NCI-H526 treated with DMSO at 0.1 percent for 48 hours (cell line): ENCODE data around the gene HYI.
A peak's percentile ranks its signal among the peaks of the same experiment; 100 is the strongest.
"Not testable (repeated sequence)": the region's sequence is repeated elsewhere in the genome, so short reads cannot be mapped to it uniquely, and the experiment has no call there.

Source experiments
- DNase-seq: peaks from one replicate; lab custom pipeline; 2025; lab: John Stamatoyannopoulos, UW

HYI gene

GRCh38 chr1:43464681-43465504, 11.2 kb upstream of the HYI start:
- DNase-seq: no peak

DNA sequence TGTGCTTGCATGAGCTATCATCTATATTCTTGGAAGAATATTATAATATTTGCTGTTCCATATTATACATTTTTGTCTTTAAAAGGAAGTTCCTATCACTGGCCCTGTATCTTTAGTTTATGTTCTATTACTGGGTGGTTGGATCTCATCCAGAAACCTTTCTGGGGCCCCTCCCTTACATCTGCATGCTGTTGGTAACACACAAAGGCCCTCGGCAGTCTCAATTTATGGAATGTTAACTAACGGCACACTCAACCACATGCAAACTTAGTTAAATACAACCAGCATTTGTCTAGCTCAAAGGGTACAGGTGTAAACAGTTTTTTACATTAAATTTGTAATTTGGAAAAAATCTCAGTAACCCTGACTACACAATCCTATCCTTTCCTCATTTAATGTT, 9.7 kb upstream of the HYI start:
- DNase-seq: peak; percentile 94

GRCh38 chr1:43460988-43461693, 7.4 kb upstream of the HYI start:
- DNase-seq: no peak

DNA sequence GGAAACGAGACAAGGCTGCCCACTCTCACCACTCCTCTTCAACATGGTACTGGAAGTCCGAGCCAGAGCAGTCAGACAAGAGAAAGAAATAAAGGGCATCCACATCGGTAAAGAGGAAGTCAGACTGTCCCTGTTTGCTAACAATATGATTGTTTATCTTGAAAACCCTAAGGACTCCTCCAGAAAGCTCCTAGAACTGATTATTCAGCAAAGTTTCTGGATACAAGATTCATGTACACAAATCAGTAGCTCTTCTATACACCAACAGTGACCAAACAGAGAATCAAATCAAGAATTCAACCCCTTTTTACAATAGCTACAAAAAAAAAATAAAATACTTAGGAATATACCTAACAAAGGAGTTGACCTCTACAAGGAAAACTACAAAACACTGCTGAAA, 4.6 kb upstream of the HYI start:
- DNase-seq: not testable (repeated sequence)

DNA sequence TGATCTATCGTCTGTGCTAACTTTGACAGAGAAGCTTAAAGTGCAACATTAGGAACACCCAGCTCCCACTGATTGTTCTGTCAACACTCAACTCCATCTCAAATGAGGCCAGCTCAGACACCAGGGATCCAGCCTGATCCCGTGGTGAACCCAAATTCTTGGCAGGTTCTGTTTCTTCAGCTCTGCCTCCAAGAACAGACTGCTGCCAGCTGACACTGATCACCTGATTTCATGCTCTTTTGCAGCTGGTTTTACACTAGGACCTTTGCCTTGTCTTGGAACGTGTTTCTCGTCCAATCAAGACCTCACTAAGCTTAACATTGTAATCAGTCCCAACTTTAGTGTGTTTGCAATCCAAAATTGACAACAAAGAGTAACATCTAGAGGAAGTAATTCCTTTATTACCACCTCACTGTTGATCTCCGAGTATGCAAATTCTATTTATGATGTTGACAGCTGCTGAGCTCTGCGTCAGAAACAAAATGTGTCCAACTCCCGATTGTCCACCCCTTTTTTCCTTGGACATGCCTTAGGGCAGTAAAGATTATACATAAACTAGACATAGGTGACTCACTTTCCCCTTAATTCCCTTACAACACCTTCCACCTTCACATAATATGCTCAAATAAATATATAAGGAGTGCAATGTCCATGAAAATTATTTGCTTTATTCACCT, 1.6 kb upstream of the HYI start:
- DNase-seq: peak; percentile 36

- peak; percentile 30 for DNase-seq
Observed at GRCh38 chr1:43454270-43455011, 710 bp upstream of the HYI start.

GRCh38 chr1:43452789-43453441, 816 bp downstream of the HYI start:
- DNase-seq: no peak

DNA sequence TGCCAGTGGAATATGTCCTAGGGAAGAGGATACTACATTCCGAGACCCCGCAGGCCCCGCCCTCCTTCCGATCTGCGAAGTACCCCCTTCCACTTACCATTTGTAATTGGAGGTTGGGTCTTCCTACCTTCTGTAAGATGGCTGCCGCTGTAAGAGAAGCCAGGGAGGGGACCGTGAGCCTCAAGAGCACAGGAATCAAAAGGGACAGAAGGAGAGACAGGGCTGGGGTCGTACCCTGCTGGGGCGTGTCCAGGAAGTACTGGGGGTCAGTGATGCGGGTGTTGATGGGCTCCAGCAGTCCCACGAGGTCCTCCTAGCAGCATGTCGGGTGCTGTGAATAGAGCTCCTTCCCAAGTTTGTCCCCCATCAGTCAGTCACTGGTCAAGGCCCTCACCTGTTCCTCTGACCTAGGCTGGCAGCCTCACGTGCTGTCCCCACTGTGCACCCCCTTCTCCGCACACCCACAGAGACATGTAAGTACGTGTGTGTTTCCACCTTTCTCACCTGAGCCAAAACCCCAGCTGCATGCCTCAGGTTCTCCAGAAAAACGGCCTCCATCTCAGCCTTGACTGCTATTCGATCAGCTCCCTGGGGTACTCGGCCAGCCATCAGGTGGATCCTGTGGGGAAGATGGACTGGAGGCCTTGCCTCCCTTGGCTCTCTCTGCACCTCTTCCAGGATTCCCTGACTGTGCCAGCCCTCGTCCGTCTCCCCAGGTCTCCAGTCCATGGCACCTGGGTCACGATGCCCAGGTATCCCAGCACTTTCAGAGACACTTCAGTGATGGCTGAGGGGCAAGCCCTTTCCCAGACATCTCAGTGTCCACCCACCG, 1.8 kb downstream of the HYI start:
- no peak for DNase-seq

GRCh38 chr1:43451157-43451591, 2.6 kb downstream of the HYI start:
- no peak for DNase-seq

DNA sequence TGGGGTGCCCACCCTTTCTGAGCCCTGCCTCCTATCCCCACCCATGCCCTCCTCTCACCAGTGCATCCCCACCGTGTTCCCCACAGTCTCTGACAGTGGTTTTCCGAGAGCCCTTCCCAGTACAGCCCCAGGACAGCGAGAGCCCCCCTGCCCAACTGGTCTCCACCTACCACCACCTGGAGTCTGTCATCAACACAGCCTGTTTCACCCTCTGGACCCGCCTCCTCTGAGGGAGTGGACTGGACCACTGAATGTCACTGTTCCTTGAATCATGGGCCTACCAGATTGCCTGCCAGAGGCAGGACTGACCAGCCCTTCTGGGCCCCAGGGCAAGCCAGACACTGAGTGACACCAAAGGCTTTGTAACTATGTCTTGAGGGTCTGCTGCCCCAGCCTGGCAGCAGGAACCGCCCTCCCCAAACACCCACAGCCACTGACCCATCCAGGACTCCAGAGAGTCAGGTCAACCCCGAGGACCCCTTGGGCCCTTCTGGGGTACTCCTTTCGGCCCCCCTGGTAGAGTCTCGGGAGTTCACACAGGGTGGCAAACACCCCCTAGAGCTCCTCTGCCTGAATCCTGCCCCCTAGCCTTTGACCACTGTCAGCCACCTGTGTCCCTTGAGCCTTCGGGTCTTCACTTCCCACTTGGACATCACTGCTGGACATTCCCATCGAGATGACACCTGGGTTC, 3.3 kb downstream of the HYI start:
- no peak for DNase-seq

DNA sequence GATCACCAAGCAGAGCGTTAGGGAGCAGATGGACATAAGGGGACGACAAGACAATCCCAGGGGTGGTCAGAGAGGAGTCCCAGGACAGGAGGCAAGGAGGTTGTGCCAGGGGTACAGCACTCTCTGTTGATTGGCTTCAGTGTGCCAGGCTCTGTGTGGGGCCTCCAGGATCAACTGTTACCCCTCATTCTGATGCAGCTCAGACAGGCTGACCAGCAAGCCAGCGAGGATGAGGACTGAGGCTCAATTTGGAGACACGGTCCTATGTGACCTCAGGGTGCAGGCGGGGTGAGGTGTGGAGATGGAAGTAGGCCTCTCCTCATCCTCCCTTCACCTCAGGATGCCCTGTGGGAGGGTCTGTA, 4.0 kb downstream of the HYI start:
- no peak for DNase-seq

DNA sequence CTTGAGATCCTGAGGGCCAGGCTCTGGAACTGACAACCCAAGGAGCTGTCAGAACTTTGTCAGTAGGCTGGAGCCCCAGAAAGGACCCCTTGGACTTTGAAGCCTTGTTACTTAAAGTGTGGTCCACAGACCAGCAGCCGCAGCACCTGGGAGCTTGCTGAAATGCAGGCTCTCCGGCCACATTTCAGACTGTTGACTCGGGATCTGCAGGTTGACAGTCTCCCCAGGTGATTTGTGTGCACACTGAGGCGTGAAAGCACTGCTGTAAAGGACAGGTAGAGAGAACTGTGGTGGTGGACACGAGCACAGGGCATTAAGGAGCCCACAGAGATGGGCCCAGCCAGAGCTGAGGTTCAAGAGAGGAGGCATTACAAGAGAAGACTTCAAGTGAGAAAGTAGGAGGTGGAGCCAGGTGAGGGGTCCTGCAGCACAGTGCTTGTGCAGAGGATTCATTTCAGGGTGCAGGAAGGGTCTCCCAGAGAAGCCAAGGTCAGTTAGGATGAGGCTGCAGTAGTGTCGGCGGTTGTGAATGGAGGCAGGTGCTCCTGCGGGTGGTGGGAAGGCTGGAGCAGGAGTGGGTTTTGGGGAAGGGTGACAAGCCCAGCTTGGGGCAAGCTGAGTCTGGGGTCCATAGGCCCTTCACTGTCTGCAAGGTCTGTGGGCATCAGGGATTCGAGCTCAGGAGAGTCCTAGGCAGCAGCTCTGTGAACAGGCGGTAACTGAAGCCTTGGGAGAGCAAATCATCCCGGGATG, 4.6 kb downstream of the HYI start:
- DNase-seq: no peak

DNA sequence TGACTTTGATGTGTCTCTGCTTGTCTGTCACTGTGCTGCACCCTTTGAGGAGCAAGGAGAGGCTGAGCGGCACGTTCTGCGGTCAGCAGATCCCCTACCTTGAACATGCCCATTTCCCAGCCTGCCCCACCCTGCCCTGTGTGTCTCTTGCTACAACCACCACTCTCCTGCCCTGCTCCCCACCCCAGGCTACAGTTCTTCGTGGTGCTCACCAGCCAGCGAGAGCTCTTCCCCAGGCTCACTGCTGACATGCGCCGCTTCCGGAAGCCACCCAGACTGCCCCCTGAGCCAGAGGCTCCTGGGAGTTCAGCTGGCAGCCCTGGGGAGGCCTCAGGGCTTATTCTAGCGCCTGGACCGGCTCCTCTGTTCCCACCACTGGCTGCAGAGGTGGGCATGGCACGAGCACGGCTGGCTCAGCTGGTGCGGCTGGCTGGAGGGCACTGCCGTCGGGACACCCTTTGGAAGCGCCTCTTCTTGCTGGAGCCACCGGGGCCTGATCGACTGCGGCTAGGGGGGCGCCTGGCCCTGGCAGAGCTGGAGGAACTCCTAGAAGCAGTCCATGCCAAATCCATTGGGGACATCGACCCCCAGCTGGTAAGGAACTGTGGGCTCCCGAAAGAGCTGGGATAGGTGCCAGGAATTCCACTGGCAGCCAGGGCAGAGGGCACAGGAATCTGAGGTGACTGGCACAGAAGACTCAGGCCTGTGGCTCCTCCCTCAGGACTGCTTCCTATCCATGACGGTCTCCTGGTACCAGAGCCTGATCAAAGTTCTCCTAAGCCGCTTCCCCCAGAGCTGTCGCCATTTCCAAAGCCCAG, 5.6 kb downstream of the HYI start:
- no peak for DNase-seq

DNA sequence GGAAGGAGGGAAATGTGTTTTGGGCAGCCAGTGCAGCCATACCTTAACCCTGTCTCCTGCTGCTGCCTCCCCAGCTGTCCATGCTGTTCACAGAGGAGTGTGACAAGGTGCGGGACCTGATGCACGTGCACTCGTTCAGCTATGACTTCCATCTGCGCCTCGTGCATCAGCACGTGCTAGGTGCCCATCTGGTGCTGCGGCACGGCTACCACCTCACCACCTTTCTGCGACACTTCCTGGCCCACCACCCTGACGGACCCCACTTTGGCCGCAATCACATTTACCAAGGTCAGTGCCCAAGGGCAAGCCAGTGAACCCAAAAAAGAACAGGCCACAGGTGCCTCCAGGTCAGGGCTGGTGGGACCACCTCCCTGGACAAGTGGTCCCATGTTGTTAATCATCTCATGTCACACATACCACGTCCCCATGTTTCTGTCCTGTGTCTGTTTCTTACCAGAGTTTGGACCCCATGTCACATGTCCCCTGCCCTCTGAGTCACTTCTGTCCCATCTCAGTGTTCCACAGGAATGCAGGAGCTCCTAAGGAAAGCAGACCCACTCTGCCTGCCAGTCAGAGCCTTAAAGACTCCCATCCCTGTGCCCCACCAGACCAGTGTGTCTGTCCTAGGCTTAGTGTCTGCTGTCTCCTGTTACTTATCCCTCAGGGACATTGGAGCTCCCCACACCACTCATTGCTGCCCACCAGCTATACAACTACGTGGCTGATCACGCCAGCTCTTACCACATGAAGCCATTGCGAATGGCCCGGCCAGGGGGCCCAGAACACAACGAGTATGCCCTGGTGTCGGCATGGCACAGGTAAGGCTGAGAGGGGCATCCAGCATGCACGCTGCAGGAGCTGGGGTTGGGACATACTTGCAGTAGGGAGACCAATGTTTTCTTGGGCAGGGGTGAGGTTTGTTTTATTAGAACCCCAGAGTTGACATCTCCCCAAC, 6.6 kb downstream of the HYI start:
- DNase-seq: no peak

GRCh38 chr1:43446388-43446740, 7.4 kb downstream of the HYI start:
- DNase-seq: no peak

DNA sequence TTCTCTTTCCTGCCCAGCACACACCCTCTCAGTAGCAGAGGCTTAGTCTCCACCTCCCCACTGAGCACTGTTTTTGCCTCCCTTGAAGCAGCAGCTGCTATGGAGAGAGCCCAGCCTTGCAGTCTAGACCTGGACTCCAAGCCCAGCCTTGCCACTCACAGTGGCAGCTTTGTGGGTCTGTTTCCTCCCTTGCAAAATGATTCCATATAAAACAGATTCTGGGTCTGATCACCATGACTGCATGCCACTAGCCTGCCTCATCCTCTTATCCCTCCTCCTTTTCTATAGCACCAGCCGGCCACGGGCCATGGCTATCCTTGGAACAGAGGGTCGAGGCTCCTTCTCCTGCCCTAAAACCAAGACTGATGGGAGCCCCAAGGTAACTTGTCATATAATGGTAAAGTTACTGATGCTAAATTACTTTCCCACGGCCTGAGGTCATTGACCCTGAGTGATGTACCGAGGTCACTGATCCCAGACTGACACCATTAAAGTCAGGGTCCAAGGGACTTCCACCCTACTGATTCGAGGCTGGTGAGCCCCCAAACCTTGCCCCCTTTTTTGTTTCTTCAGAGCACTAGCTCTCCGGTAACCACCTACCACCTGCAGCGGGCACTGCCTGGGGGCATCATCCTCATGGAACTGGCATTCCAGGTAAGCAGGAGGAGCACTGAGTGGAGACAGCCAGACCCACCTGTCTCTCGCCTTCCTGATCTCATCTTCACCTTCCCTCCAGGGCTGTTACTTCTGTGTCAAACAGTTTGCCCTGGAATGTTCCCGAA, 7.9 kb downstream of the HYI start:
- DNase-seq: no peak

- no peak for DNase-seq
Observed at GRCh38 chr1:43444836-43445235, 8.9 kb downstream of the HYI start.
